ENCODE results near the gene ESPNL.

The ESPNL gene

DNA sequence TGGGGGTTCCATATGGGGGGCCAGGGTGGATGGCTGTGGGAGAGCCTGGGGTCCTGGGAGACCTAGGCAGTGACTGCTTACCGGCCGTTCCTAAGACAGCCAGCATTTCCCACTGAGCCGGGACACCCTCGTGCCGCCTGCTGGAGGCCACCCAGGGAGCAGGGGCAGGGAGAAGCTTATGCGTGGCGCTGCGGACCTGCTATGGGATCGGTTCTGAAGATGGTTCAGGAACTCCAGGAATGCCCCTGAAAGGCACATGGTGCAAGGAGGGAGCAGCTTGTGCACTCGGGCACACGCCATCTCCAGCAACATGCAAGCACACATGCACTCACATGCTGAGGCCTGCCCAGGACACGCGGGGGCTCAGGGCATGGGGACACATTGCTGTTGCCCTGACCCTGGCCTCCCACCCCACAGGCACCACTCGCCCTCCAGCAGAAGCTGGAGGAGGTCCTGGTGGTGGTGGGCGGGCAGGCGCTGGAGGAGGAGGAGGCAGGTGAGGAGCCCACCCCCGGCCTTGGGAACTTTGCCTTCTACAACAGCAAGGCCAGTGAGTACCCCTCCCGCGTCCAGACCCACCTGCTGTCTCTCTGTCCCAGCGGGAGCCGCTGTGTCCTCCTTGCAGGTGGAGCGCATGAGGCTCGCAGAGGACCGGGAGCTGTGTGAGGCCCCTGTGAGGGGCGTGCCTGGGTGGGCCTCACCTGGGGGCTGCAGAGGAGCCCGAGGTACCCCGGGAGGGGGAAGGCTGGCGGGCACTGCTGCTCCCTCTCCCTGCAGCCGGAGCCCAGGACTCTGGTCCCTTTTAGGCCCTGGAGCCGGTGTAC is 42.5 kb downstream of the ESPNL start:
- no peak for DNase-seq

DNA sequence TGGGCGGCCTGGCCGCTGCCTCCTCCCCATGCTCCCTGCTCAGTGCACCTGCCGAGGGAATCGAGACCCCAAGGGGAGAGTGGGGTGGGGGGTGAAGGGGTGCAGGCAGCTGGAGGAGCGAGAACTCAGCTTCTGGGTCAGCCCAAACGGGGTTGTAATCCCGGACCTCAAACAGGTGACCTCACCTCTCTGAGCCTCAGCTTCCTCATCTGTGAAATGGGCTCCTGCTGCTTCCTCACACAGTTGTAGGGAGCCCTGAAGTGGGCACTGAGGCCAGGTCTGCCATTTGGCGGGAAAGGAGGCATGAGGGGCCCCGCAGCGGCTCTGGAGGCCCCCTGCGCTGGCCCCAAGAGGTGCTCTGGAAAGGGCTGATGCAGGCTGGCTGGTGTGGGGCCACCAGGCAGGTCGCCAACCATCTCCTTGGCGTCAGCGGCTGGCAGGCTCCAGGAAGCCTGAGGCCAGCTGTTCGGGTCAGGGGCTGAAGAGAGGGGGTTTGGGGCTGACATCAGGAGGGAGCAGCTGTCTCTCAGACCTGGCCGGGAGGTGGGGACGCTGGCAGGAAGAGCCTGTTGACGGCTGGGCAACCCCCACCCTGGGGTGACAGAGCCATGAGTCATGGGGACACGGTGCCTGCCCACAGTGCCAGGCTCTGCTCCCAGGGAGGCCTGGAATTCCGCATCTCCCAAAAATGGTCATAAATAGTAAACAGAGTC is 43.3 kb downstream of the ESPNL start:
- DNase-seq, result no peak

DNA sequence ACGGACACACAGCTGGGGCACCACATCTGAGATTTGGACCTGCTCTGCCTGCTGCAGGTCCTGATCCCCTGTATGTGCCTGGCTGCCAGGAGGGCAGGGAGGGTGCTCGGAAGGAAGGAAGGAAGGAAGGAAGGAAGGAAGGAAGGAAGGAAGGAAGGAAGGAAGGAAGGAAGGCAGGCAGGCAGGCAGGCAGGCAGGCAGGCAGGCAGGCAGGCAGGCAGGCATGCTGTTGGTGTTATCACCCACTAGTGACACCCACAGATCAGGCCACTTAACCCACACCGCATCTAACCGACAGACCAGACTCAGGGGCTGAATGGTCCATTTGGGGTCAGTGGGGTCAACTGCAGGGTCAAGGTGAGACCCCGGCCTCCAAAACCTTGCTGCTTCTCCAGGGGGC is 44.1 kb downstream of the ESPNL start:
- no peak for DNase-seq

DNA sequence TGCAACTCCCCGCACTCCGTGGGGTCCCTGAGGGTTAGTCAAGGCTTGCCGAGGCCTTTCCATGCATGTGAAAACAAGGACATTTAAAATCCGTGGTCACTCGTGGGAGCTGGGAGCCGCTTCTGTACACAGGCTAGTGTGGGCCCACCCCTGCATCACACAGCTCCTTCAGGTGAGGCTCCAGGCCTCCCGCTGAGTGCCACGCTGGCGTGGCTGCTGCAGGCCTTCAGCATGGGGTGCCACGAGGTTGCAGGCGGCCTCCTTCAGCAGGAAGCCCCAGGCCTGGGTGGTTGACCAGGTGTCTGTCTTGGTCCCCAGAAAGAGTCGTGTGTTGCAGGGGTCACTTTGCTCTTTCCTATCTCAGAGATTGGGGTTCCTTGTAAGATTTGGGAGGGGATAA is 44.9 kb downstream of the ESPNL start:
- no peak for DNase-seq

DNA sequence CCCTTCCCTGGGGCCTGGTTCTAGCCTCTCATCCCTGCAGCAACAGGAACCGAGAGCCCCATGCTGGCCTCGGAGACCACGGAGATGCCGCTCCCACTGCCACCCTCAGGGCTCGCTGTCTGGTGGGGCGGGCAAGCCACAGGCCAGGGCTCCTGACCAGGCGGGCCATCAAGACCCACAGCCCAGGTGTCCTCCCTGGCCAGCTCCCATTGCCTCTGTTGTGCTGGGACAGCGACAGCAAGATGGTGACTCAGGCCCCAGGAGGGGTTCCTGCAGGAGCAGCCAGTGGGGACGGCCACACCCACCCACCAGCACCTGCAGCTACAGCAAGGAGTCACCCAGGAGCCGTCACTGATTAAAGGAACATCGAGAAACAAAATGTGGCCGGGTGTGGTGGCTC is 45.7 kb downstream of the ESPNL start:
- DNase-seq, result no peak

DNA sequence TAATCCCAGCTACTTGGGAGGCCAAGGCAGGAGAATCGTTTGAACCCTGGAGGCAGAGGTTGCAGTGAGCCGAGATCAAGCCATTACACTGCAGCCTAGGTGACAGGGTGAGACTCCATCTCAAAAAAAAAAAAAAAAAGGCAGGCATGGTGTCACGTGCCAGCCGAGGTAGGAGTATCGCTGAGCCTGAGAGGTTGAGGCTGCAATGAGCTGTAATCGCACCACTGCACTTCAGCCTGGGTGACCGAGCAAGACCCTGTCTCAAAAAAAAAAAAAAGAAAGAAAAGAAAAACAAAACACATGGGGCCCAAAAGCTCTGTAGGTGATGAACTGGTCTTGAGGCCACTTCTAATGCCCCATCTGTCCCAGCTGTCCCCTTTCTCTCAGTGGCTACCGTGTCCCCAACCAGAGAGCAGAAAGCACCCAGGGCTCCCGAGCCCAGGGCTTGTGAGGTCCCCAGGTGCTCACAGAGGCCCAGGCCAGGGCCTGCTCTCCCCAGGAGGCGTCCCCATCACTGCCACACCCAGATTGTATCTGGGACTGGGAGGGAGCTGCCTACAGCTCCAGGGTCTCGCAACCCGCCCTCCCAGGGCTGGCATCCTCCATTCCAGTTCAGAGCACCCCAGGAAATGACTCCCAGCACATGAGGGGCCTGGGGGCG is 46.9 kb downstream of the ESPNL start:
- no peak for DNase-seq

DNA sequence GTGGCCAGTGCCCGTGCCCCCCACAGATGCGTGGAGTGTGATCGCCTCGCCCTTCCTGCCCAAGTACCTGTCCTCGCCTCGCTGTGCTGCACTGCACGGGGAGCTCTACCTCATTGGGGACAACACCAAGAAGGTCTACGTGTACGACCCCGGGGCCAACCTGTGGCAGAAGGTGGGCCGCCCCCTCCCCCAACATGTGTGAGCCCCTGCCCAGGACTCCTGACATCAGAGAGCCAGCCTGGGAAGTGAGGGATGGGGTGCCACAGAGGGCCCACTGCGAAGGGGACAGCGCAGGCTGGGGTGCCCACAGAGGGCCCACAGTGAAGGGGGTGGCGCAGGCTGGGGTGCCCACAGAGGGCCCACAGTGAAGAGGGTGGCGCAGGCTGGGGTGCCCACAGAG is 48.8 kb downstream of the ESPNL start:
- no peak for DNase-seq

DNA sequence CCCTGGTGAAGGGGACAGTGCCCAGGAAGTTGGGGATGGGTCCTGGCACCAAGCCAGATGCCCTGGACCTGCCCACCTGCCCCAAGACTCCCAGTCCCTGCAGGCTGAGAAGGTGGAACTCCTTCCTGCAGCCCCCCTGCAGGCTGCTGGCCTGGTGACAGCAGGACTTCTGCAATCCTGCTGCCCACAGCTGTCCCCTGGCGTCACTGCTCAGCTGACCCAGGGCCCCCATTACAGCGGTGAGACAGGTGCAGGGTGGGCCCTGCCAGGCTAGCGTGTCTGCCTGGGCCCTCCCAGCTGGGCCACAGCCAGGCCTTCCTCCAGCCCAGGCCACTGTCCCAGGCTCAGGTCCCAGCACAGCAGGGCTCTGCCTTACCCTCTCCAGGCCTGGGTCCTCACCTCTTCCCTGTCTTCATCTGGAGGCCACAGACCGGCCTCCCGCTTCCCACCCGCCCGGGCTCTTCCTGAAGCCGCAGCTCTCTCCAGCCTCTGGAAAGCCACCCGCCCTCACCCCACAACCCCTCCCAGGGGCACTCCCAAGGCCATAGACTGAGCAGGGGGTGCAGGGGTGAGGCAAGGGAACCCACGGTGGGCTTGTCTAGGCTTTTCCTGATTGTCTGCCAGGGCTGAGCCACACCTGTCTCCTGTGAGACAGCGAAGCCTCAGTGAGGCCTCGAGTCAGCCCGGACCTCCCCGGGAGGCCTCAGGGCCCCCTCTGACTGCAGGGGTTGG is 49.9 kb downstream of the ESPNL start:
- DNase-seq, result no peak

DNA sequence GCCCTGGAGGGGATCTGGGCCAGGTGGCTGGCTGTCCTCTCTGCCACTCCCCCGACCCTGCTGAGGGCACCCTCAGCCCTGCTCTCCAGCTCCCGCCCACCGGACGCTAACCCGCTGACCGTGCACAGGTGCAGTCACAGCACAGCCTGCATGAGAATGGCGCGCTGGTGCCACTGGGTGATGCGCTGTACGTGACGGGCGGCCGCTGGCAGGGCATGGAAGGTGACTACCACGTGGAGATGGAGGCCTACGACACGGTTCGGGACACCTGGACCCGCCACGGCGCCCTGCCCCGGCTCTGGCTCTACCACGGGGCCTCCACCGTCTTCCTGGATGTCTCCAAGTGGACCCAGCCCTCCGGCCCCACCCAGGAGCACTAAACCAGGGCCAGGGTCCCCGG is 50.5 kb downstream of the ESPNL start:
- DNase-seq, result no peak

DNA sequence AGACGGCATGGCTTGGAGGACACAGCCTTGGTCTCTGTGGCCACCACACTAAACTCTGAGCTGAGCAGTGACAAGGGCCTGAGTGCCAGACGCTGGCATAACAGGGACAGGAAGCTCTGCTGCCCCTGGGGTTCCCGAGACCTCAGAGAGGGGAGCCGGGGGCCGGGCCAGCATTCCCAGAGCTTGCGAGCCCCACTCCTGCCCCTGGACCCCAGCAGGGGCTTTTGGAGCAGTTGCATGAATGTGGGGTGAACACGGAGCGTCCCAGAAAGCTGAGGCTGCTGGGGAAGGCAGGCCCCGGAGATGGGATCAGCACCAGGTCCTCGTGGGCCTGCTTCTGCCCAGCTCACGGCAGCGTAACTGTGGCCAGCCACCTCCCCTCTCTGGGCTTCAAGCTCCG is 51.1 kb downstream of the ESPNL start:
- no peak for DNase-seq

DNA sequence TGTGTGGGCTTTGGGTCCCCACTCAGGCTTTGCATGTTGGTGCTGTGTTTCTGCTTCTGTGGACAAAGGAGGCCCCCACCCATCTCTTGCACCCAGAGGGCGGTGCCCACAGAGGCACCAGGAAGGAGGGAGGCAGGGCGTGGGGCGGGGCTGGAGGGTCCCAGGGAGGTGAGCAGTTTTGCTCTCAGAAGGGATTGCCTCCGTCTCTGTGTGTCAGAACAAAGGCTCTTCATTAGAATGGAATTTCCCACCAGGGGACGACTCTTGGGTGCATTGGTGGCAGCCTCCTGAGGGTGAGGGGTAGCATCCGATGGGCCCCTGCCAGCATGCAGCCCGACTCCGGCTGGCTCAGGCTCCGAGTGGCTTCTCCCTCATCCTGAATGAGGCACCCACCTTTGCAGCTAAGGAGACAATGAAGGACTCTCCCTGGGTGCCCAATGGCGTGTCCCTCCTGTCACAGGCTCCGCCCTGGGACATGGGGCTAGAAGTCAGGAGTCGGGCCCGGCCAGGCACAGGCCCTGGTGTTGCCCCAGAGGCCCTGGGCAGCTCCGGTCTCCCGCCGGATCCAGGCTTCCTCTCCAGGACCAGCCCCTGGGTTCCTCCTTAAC is 51.6 kb downstream of the ESPNL start:
- no peak for DNase-seq

DNA sequence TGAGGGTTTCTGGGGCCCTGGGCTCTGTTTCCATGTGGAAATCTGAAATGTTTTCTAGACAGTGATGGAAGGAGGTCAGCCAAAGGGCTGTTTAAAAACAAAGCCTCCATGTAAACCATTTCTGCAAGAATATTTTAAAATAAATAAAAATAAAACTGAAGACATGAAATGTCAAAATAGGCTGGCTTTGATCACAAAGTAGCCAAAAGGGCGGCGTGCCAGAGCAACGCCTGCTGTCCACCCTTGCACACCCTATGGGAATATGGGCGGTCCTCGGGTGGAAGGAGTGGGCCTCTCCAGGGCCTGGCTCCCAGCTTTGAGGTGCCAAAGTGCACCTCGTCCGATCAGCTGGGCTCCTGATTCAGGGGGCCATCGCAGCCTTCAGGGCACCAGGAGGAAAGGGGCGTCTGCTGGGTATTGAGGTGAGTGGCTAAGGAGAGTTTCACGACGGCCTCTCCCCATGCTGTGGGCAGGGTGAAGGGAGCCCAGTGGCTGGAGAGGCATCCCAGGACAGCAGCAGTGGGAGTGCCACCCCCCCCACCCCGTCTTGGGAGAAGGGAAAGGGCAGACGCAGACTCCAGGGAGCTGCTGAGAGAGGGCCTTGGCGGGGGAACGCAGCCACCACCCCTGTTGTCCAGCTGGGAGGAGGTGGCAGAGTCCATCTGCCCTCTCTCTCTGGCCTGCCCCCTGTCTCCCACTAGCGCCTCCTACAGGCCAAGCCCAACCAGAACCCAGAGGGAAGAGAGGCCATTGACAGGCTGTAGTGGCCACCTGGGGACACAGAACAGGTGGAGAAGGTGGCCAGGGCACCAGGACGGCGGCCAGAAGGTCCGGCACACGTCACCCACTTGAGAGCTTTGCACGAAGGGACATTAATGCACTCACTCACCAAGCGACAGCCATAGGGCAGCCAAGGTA is 52.9 kb downstream of the ESPNL start:
- DNase-seq, result no peak

DNA sequence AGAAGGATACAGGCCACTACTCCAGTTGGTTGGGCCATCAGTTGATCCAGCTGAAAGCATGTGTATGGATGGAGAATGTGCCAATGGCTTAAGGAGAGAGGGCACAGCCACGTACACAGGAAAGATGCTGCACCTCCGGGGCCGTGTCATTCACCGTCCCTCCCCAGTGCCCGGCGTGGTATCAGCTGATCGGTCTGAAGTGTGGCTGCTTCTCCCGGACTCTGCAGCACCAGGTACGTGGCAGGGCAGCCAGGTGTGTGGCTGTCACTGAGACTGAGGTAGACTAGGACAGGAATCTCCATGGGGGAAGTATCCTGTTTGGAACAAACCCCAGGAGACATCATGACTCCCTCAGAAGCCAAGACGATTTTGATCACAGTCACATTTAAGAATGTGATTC is 54.4 kb downstream of the ESPNL start:
- DNase-seq, result no peak

DNA sequence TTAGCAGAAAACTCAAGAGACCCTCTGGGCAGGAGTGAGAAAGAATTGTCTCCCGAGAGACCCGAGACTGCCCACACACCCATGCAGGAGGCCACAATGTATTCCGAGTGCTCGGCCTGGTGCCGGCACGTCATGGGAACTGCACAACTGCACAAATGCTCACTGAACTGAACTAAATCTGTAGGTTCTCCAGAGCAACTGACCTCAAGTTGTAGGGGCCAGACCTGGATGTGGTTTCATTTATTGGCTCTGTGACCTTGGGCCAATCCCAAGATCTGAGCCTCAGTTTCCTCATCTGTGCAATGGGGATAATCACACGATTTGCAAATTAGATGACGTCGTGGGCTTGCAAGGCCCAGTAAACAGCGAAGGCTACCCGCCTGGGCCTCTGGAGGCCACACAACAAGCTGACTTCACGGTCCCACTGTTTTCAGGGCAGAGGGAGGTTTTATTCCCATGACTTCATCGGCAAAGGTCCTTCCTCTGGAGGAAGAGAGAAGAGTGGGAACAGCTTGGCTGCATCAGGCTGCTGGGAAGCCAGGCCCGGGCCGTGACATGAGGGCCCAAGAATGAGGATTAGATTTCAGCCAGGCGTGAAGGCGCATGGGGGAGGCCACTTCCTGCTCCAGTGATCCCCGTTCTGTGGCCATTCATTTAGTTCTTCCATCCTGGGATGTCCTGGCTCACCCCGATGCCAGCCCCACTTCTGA is 55.1 kb downstream of the ESPNL start:
- DNase-seq, result peak; percentile 15

DNA sequence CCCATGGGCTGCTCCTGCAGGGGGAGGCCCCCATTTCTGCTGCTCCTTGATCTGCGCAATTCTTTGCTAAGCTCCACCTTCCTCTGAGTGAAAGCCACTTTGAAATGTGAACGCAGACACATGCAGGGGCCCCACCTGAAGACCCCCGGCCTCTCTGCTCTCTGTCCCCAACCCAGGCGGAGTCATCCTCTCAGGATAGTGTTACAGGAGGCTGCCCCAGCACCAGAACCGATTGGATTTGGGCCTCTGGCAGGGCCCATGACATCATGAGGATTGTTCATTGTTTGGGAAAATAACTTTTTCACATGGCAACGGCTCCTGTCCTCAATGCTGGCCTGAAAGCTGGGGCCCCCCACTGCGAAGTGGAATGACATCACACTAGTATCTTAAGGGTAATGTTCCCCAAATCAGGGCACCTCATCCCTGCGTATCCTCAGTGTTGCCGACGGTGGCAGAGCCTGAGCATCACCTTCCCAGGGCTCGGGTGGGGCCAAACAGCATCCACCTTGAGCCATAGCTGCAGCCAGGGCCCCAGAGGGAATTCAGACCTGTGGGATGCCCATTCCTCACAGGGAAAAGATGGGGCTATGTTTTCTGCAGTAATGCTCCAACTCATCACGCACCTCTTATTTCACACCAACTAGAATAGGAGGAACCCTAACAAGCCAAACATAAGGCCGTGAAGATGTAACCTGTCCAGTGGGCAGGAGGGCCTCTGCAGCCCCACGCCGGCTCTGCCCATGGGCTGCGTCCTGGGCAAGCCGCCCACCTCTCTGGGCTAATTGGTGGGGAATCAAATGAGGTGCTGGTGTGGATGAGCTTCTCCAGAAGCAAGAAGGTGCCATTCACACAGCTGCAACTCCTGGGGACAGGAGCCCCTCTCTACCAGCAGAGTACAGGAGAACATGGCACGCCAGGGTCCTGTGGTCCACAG is 55.9 kb downstream of the ESPNL start:
- DNase-seq, result no peak

DNA sequence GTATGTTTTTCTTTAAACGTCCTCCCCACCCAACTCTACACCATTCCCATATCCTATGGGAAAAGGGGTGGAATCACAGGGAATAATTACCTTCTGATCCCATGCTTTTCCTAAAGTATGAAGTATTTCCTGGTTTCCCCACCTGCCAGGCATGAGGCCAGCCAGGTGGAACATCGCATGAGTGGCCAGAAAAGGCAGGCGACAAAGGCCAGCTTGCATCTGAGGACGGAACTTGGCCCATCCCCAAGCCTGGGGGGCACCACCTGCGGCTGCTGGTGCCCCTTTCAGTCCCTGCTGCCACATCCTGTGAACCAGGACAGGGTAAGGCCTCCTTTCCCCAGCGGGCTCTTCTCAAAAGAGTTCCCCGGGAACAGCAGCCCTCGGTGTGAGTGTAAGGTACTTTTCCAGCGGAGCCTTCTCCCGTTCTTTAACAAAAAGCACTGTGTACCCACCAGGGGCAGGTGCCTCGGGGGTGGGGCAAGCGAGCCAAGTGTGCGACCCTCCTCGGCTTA is 57.4 kb downstream of the ESPNL start:
- DNase-seq, result peak; percentile 16

DNA sequence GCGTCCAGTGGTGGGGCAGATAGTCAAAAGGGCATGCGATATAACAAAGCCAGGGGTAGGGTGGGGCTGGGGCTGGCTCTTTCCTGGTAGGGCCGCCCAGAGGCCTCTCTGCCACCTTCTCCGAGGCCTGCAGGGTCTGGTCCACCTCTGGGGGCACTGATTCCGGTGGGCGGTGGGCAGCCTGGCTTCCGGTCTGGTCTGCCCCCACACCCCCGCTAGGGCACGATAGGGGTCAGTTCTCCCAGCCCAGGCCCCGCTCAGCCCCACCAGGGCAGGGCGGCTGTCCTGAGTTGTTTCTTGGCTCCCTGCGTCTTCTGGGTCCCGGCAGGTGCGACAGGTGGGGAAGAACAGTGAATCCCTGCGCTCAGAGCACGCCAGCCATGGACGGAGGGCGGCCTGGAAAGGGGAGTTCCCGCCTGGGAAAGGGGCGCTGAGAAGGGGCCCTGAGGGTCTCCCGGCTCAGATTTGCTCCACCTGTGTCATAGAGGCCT is 57.9 kb downstream of the ESPNL start:
- DNase-seq, result no peak

DNA sequence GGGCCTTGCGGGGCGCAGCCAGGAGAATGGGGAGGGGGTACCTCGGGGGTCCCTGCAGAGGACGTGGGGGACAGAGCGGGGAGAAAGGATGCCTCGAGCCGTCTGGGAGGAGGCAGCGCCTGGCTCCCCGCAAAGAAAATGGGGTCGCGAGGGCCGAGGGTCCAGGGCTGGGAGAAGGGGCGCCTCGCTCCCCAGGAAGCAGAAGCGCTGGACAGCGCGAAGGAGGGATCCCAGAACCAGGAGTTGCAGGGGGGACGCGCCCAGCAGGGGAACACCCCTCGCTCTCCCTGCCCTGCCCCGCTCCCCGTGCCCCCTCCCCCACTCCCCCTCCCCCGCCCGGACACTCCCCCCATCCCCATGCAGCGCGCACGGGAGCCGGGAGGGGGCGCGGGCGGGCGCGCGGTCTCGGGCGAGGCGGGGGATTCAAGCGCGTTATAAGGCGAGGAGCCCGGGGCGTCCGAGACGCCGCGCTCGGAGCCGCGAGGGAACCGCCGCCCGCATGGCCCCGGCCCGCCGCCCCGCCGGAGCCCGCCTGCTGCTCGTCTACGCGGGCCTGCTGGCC is 58.5 kb downstream of the ESPNL start, which contains the start of gene ERFE:
TSS of gene ERFE (plus strand) at position 462 of the 562 bp plus-strand sequence. CDS start at position 500, 38 bp downstream.
- DNase-seq, result peak; percentile 19

DNA sequence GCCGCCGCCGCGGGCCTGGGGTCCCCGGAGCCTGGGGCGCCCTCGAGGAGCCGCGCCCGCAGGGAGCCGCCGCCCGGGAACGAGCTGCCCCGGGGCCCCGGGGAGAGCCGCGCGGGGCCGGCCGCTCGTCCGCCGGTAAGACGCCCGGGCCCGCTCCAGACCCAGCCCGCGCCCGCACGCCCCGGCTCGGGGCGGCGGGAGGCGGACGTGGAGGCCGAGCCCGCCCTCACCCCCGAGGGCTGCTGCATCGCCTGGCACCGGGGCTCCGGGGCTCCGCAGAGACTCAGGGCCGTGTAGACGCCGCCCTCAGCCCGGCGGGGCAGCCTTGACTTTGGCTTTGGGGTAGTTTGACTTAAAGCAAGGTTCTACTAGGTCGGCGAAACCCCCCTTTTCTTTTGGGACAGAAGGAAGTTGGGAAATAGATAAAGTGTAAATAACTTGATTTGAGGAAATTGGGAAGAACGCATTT is 59.0 kb downstream of the ESPNL start:
- no peak for DNase-seq
